Esophagus muscularis mucosa (tissue), 4 donors: ENCODE data around the gene GNA12. TPM values are rescaled to one million over a fixed set of nuclear protein-coding genes. Genes with fewer than 3 reads are reported as not detected.
"Not testable (repeated sequence)": the region's sequence is repeated elsewhere in the genome, so short reads cannot be mapped to it uniquely, and the experiment has no call there.

Experiments
- DNase-seq: peaks from one replicate; pipeline ENCODE4 v3.0.0-alpha.2; 2017; ENCODE audit errors: extremely low spot score
- H3K27ac ChIP-seq, 4 donors: fragments of 200-600 bp; sonication (generic); replicated peaks in 1 of 4; 1 replicate in 3 of 4; 2 replicates in 1 of 4; pipeline ENCODE4 v1.5.1; 2016 to 2019; ENCODE audit warnings: mild to moderate bottlenecking in 1 of 4
- H3K27me3 ChIP-seq, 4 donors: fragments of 200-600 bp; sonication (generic); one replicate each; pipeline versions ENCODE4 v1.5.1 to v1.6.0; 2016 to 2019
- H3K36me3 ChIP-seq, 4 donors: fragments of 200-600 bp; sonication (generic); one replicate each; pipeline ENCODE4 v1.5.1; 2016 to 2019
- H3K4me1 ChIP-seq, 4 donors: fragments of 200-600 bp; sonication (generic); one replicate each; pipeline ENCODE4 v1.5.1; 2016 to 2019
- H3K4me3 ChIP-seq, 4 donors: fragments of 200-600 bp; sonication (generic); 1 replicate in 2 of 4; 2 replicates in 2 of 4; pipeline ENCODE4 v1.5.1; 2016 to 2019; ENCODE audit warnings: mild to moderate bottlenecking in 4 of 4, moderate library complexity in 1 of 4
- H3K9me3 ChIP-seq, 4 donors: fragments of 200-600 bp; sonication (generic); 1 replicate in 3 of 4; 2 replicates in 1 of 4; pipeline ENCODE4 v1.5.1; 2016 to 2019
- EP300 ChIP-seq: sonication (generic); formaldehyde crosslinking; IDR thresholded peaks from one replicate; pipeline ENCODE4 v1.6.1; 2017; ENCODE audit warnings: antibody characterized with exemption
- POLR2A ChIP-seq: fragments of 450-650 bp; IDR thresholded peaks from one replicate; pipeline ENCODE4 v1.6.1; 2017; ENCODE audit warnings: antibody characterized with exemption, moderate library complexity, mild to moderate bottlenecking, low read depth
- POLR2AphosphoS5 ChIP-seq, 2 donors: sonication (generic); formaldehyde crosslinking; IDR thresholded peaks; one replicate each; pipeline ENCODE4 v1.6.1; 2017; ENCODE audit warnings: antibody characterized with exemption in 2 of 2
- WGBS: methylation state at CpG from one replicate; pipeline ENCODE4 v1.1.5; 2018; 5-methylcytosine and 5-hydroxymethylcytosine counted together
- intact Hi-C: fragments of 100-400 bp; cut with DNase I; formaldehyde crosslinking; loops from one replicate; pipeline ENCODE4 v1.15.1; 2023
- total RNA-seq, 4 donors: library from RNA; depleted of rRNA; stranded (reverse); fragments of >200 nt; gene quantifications; one replicate each; pipeline versions ENCODE4 v1.1.0 to v1.2.1, GENCODE V29; 2016
- TF ChIP-seq, protein P1 (sequence below), 3 experiments: fragments of 200-600 bp in 2 of 3; fragments of 450-650 bp in 1 of 3; sonication (generic) in 2 of 3; IDR thresholded peaks; one replicate each; pipeline ENCODE4 v1.5.1; 2017 to 2019; ENCODE audit warnings: antibody characterized with exemption in 3 of 3, mild to moderate bottlenecking in 2 of 3, moderate library complexity in 1 of 3

The GNA12 gene
- total RNA-seq, 4 donors from 2014 or later, result 25.3 to 61.8 (median 38.9) TPM

DNA sequence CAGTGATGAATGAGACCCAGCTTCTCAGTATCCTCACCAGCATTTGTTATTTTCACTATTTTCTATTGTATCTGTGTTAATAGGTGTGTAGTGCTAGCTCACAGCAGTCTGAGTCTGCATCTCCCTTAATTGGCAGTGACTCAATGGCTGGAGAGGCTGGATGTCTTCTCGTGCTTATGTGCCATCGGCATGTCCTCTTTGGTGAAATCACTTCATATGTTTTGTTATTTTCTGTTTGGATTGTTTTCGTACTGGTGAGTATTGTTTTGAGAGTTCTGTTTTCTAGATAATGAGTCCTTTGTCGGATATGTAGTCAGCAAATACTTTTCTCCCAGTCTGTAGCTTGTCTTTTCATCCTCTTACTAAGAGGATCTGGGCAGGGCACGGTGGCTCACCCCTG, 90.0 kb downstream of the GNA12 start:
- 92% methylated on average over 5 of the region's 5 CpGs for WGBS
- Histone ChIP-seq H3K4me3 (no peak overlapping the region), H3K36me3 (peaks cover 0 to 4% (median 0%) of the 10 kb centered on the region in 4 donors), H3K27me3 (no peaks in the 10 kb centered on the region), H3K27ac (no peak overlapping the region), H3K4me1 (peaks cover 23 to 26% (median 25%) of the 10 kb centered on the region in 4 donors), H3K9me3 (no peaks in the 10 kb centered on the region)
- DNase-seq, result no peak
- TF ChIP-seq, protein P1, sequence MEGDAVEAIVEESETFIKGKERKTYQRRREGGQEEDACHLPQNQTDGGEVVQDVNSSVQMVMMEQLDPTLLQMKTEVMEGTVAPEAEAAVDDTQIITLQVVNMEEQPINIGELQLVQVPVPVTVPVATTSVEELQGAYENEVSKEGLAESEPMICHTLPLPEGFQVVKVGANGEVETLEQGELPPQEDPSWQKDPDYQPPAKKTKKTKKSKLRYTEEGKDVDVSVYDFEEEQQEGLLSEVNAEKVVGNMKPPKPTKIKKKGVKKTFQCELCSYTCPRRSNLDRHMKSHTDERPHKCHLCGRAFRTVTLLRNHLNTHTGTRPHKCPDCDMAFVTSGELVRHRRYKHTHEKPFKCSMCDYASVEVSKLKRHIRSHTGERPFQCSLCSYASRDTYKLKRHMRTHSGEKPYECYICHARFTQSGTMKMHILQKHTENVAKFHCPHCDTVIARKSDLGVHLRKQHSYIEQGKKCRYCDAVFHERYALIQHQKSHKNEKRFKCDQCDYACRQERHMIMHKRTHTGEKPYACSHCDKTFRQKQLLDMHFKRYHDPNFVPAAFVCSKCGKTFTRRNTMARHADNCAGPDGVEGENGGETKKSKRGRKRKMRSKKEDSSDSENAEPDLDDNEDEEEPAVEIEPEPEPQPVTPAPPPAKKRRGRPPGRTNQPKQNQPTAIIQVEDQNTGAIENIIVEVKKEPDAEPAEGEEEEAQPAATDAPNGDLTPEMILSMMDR (IDR thresholded peaks at IDR 0.05), result no peak
- TF ChIP-seq EP300 (no peak), POLR2A (no peak), POLR2AphosphoS5 (IDR thresholded peaks at IDR 0.05) (no peak)
- intact Hi-C loops, result no loop called here

DNA sequence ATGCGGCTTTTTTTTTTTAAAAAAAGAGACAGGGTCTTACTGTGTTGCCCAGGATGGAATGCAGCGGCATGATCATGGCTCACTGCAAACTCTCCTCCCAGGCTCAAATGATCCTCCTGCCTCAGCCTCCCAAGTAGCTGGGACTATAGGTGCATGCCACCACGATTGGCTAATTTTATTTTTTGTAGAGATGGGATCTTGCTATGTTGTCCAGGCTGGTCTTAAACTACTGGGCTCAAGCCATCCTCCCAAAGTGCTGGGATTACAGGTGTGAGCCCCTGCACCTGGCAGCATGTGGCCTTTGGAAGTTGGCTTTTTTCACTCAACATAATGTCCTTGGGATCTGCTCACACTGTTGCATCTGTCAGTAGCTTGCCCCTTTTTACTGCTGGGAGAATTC, 91.0 kb downstream of the GNA12 start:
- Histone ChIP-seq H3K36me3 (peaks cover 0 to 4% (median 0%) of the 10 kb centered on the region in 4 donors), H3K9me3 (no peaks in the 10 kb centered on the region), H3K4me3 (no peak overlapping the region), H3K4me1 (peaks cover 14 to 17% (median 16%) of the 10 kb centered on the region in 4 donors), H3K27me3 (no peaks in the 10 kb centered on the region), H3K27ac (no peak overlapping the region)
- WGBS, result 99% methylated on average over 3 of the region's 3 CpGs
- DNase-seq, result no peak
- intact Hi-C loops, result no loop called here
- TF ChIP-seq POLR2AphosphoS5 (IDR thresholded peaks at IDR 0.05) (no peak), EP300 (no peak), POLR2A (no peak)
- TF ChIP-seq, protein P1 (IDR thresholded peaks at IDR 0.05), result no peak

DNA sequence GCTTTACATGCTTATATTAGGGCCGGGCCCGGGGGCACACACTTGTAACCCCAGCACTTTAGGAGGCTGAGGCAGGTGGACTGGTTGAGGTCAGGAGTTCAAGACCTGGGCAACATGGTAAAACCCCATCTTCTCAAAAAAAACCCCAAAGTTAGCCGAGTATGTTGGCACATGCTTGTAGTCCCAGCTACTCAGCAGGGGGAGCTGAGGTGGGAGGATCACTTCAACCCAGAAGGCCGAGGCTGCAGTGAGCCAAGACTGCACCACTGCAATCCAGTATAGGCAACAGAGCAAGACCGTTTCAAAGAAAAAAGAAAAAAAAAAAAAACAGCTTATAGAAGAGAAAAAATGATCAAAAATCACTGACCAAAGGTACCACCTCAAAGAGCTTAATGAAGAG, 93.0 kb downstream of the GNA12 start:
- 78% methylated on average over 5 of the region's 5 CpGs for WGBS
- intact Hi-C loops, result no loop called here
- Histone ChIP-seq H3K27me3 (no peaks in the 10 kb centered on the region), H3K9me3 (no peaks in the 10 kb centered on the region), H3K36me3 (no peaks in the 10 kb centered on the region), H3K27ac (no peak overlapping the region), H3K4me3 (no peak overlapping the region), H3K4me1 (peaks cover 0 to 5% (median 0%) of the 10 kb centered on the region in 4 donors)
- DNase-seq, result no peak
- TF ChIP-seq POLR2AphosphoS5 (IDR thresholded peaks at IDR 0.05), result no peak
- TF ChIP-seq, protein P1 (IDR thresholded peaks at IDR 0.05), result no peak
- TF ChIP-seq EP300, result no peak
- no peak for TF ChIP-seq POLR2A

DNA sequence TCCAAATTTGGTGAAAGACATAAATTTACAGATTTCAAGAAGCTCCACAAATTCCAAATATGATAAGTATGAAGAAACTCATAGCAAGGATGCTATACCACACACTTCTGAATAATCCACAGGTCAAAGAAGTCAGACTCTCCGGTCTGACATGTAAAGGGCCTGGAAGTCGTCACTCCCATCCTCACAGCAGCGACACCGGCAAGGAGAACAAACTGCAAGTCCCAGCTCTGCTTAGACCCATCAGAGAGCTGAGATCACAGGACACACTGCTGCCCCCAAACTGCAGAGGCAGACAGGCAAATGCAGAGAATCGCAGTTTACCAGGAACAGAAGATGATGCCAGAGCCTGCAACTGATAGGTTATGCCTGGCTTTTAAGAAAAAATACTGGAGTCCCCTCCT, 94.1 kb downstream of the GNA12 start:
- Histone ChIP-seq H3K27ac (no peak overlapping the region), H3K4me1 (peaks cover 0 to 5% (median 0%) of the 10 kb centered on the region in 4 donors), H3K9me3 (no peaks in the 10 kb centered on the region), H3K36me3 (no peaks in the 10 kb centered on the region), H3K27me3 (no peaks in the 10 kb centered on the region), H3K4me3 (no peak overlapping the region)
- no peak for DNase-seq
- no peak for TF ChIP-seq POLR2A
- no peak for TF ChIP-seq EP300
- TF ChIP-seq, protein P1 (IDR thresholded peaks at IDR 0.05), result no peak
- TF ChIP-seq POLR2AphosphoS5 (IDR thresholded peaks at IDR 0.05), result no peak
- WGBS, result 85% methylated on average over 5 of the region's 5 CpGs
- intact Hi-C loops, result no loop called here

DNA sequence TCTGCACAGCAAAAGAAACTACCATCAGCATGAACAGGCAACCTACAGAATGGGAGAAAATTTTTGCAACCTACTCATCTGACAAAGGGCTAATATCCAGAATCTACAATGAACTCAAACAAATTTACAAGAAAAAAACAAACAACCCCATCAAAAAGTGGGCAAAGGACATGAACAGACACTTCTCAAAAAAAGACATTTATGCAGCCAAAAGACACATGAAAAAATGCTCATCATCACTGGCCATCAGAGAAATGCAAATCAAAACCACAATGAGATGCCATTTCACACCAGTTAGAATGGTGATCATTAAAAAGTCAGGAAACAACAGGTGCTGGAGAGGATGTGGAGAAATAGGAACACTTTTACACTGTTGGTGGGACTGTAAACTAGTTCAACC, 95.4 kb downstream of the GNA12 start:
- H3K4me3 ChIP-seq, intact Hi-C loops, H3K9me3 ChIP-seq, H3K27me3 ChIP-seq, H3K36me3 ChIP-seq, H3K4me1 ChIP-seq, H3K27ac ChIP-seq, DNase-seq: not testable (repeated sequence)

DNA sequence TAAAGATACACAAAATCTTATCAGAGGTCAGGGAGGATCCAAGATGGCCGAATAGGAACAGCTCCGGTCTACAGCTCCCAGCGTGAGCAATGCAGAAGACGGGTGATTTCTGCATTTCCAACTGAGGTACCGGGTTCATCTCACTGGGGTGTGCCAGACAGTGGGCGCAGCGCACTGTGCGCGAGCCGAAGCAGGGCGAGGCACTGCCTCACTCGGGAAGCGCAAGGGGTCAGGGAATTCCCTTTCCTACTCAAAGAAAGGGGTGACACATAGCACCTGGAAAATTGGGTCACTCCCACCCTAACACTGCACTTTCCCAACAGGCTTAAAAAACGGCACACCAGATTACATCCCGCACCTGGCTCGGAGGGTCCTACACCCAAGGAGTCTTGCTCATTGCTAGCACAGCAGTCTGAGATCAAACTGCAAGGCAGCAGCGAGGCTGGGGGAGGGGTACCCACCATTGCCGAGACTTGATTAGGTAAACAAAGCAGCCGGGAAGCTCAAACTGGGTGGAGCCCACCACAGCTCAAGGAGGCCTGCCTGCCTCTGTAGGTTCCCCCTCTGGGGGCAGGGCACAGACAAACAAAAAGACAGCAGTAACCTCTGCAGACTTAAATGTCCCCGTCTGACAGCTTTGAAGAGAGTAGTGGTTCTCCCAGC, 100.5 kb downstream of the GNA12 start:
- DNase-seq, H3K4me1 ChIP-seq, intact Hi-C loops, H3K27ac ChIP-seq, H3K9me3 ChIP-seq, H3K36me3 ChIP-seq, H3K27me3 ChIP-seq, H3K4me3 ChIP-seq: not testable (repeated sequence)
- WGBS, result 89% methylated on average over 19 of the region's 20 CpGs
